Activated CD8-positive, alpha-beta T cell treated with anti-CD3 and anti-CD28 coated beads, Interleukin-2, amount 10 ng/mL, durations not matched to agents 7 days and 5 days (primary cell): ENCODE data around the gene NTSR1. TPM values are rescaled to one million over a fixed set of nuclear protein-coding genes. Genes with fewer than 3 reads are reported as not detected.

Experiments
- ATAC-seq: fragments of 150-1000 bp; cut with Tn5 transposase; one replicate; pipeline ENCODE4 v1.10.0; 2021; ENCODE audit warnings: moderate library complexity
- CTCF ChIA-PET: fragments of 350-600 bp; sonication (Branson Sonifier 250); formaldehyde crosslinking; loops from one replicate; lab custom pipeline; 2021; ENCODE audit warnings: antibody characterized with exemption; lab: Charles Lee
- POLR2A ChIA-PET: fragments of 350-600 bp; sonication (Branson Sonifier 250); formaldehyde crosslinking; loops from one replicate; lab custom pipeline; 2021; ENCODE audit warnings: antibody characterized with exemption; lab: Charles Lee
- DNase-seq: peaks from one replicate; pipeline ENCODE4 v3.0.0-alpha.2; 2020
- H3K27ac Mint-ChIP-seq: one replicate; pipeline ENCODE4 v1.8.0; 2021; ENCODE audit warnings: mild to moderate bottlenecking, mixed read lengths
- H3K27me3 Mint-ChIP-seq: one replicate; pipeline ENCODE4 v1.8.0; 2021; ENCODE audit warnings: low read depth, mixed read lengths
- H3K36me3 Mint-ChIP-seq: one replicate; pipeline ENCODE4 v1.8.0; 2021; ENCODE audit warnings: low read depth, mixed read lengths
- H3K4me1 Mint-ChIP-seq: one replicate; pipeline ENCODE4 v1.8.0; 2021; ENCODE audit warnings: low read depth, mixed read lengths
- H3K4me3 Mint-ChIP-seq: one replicate; pipeline ENCODE4 v1.8.0; 2021; ENCODE audit warnings: mild to moderate bottlenecking, mixed read lengths
- H3K9me3 Mint-ChIP-seq: one replicate; pipeline ENCODE4 v1.8.0; 2022; ENCODE audit warnings: mixed read lengths; ENCODE audit not compliant: insufficient read depth
- total RNA-seq, 2 experiments: library from RNA; stranded (reverse); gene quantifications; one replicate each; pipeline ENCODE4 v1.2.3, GENCODE V29; 2021

NTSR1 gene
- total RNA-seq, 2 experiments from 2014 or later: 0.13 to 0.21 TPM

DNA sequence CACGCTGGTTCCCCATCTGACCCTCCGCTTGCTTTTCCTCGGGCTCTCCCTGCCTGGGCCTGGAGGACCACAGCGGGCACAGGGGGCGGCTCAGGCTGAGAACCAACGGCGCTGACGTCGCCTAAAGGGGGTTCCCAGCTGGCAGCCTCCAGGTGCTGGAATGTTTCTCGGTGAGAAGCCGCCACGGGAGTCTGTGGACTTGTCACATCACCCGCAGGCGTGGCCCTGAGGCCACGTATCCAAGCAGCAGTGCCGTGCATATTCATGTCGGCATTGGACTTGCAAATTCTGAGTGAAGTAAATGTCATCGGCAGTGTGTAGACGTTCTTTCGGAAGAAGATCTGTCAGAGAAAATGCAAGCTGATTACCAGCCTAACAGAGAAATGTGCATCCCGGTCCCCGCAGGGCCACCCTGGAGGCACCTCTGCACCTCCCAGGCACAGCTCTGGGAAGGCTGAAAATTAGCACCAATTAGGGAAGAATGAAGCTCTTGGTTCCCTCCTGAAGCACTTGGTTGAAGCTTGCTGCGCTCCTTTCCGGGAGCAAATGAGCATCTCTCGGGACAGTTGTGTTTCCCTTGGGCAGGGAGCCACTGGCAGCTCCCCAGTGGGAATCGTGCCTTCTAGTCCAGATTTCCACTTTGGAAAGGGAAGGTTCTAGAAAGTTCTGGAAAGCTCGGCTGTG, 24.3 kb downstream of the NTSR1 start:
- no peak for ATAC-seq
- peaks cover 52% of the 10 kb centered on the region for H3K4me1 Mint-ChIP-seq
- H3K9me3 Mint-ChIP-seq: no peaks in the 10 kb centered on the region
- CTCF ChIA-PET: no interaction called here
- H3K27me3 Mint-ChIP-seq: peaks cover 15% of the 10 kb centered on the region
- no peaks in the 10 kb centered on the region for H3K36me3 Mint-ChIP-seq
- no peak for DNase-seq
- POLR2A ChIA-PET: no interaction called here
- no peak overlapping the region for H3K4me3 Mint-ChIP-seq
- peak overlapping the region; percentile 45 for H3K27ac Mint-ChIP-seq

DNA sequence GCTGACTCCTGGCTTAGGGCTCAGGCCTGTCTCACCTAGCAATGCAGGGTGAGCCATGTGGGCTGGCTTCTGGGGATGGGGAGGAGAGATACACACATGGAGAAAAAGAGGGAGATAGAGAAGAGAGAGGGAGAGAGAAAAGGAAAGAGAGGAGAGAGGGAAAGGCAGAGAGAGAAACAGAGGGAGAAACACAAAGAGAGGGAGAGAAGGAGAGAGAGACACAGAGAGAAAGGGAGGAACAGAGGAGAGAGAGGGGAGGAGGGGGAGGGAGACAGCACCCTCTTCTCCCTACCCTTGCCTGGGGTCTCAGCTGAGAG, 24.8 kb downstream of the NTSR1 start:
- H3K9me3 Mint-ChIP-seq: no peaks in the 10 kb centered on the region
- ChIA-PET CTCF (no interaction called here), POLR2A (no interaction called here)
- peaks cover 15% of the 10 kb centered on the region for H3K27me3 Mint-ChIP-seq
- H3K27ac Mint-ChIP-seq: peak overlapping the region; percentile 45
- H3K36me3 Mint-ChIP-seq: no peaks in the 10 kb centered on the region
- H3K4me3 Mint-ChIP-seq: no peak overlapping the region
- DNase-seq (no peak), ATAC-seq (no peak)
- peaks cover 50% of the 10 kb centered on the region for H3K4me1 Mint-ChIP-seq

DNA sequence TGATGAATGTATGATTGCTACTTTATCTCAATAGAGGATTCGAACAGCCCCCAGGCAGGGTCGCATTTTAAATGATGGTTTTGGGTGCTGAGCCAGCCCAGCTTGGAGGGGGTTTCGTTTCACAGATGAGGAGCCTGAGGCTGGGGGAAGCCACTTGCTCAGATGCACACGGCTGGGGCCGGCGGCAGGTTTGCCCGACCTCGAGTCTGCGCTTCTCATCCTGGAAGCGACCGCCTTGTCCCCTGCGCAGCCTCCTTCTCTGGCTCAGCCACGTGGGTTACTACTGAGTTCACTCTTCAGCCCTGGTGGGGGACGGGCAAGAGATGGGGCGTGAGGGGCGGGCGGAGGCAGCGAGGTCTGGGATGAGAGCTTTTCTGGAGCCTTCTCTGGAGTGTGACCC, 25.3 kb downstream of the NTSR1 start:
- Mint-ChIP-seq H3K36me3 (no peaks in the 10 kb centered on the region), H3K4me3 (no peak overlapping the region), H3K4me1 (peaks cover 50% of the 10 kb centered on the region), H3K9me3 (no peaks in the 10 kb centered on the region), H3K27ac (no peak overlapping the region), H3K27me3 (peaks cover 14% of the 10 kb centered on the region)
- POLR2A ChIA-PET: no interaction called here
- ATAC-seq: no peak
- DNase-seq: no peak
- CTCF ChIA-PET: no interaction called here

- peaks cover 49% of the 10 kb centered on the region for H3K4me1 Mint-ChIP-seq
- no peaks in the 10 kb centered on the region for H3K36me3 Mint-ChIP-seq
- ChIA-PET CTCF (interaction anchor here (1.2 kb wide), 1 partner anchor 118 kb away, joined by 3 read pairs; no protein-coding TSS in a partner anchor), POLR2A (no interaction called here)
- no peak overlapping the region for H3K27ac Mint-ChIP-seq
- ATAC-seq (no peak), DNase-seq (no peak)
- H3K9me3 Mint-ChIP-seq: no peaks in the 10 kb centered on the region
- no peak overlapping the region for H3K4me3 Mint-ChIP-seq
- peaks cover 10% of the 10 kb centered on the region for H3K27me3 Mint-ChIP-seq
Observed at GRCh38 chr20:62734326-62734725, 25.7 kb downstream of the NTSR1 start.

- Mint-ChIP-seq H3K9me3 (no peaks in the 10 kb centered on the region), H3K36me3 (no peaks in the 10 kb centered on the region), H3K4me1 (peaks cover 55% of the 10 kb centered on the region), H3K27ac (peak overlapping the region; percentile 63), H3K4me3 (no peak overlapping the region), H3K27me3 (peaks cover 9% of the 10 kb centered on the region)
- ATAC-seq (no peak), DNase-seq (no peak)
- POLR2A ChIA-PET: no interaction called here
- CTCF ChIA-PET: interaction anchor here (1.2 kb wide), 1 partner anchor 119 kb away, joined by 3 read pairs; no protein-coding TSS in a partner anchor
Observed at GRCh38 chr20:62734881-62735280, 26.2 kb downstream of the NTSR1 start.

DNA sequence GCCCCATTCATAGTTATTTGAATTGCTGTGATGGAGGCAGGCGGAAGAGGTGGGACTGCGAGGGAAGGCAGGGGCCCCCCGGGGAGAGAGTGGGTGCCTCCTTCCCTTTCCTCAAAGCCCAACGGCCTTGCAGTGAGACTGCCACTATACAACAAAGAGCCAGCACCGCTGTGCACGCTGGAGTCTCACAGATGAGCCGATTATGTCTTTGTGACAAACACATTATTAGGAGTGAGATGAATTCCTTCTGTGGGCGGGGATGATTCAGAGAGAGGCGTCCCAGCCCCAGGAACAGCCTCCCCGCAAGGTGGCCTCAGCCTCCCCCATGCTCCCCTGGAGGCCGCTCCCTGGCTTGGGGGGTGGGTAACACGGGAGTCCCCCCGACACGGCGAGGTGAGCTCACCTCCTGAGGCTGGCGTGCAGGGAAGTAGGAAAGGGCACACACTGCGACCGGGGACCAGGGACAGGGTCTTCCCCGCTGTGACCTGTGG, 26.7 kb downstream of the NTSR1 start:
- Mint-ChIP-seq H3K27me3 (peaks cover 5% of the 10 kb centered on the region), H3K4me3 (no peak overlapping the region), H3K9me3 (no peaks in the 10 kb centered on the region), H3K36me3 (no peaks in the 10 kb centered on the region), H3K27ac (peak overlapping the region; percentile 63), H3K4me1 (peaks cover 60% of the 10 kb centered on the region)
- no peak for ATAC-seq
- no peak for DNase-seq
- POLR2A ChIA-PET: no interaction called here
- CTCF ChIA-PET: interaction anchor here (1.2 kb wide), 1 partner anchor 119 kb away, joined by 3 read pairs; no protein-coding TSS in a partner anchor

DNA sequence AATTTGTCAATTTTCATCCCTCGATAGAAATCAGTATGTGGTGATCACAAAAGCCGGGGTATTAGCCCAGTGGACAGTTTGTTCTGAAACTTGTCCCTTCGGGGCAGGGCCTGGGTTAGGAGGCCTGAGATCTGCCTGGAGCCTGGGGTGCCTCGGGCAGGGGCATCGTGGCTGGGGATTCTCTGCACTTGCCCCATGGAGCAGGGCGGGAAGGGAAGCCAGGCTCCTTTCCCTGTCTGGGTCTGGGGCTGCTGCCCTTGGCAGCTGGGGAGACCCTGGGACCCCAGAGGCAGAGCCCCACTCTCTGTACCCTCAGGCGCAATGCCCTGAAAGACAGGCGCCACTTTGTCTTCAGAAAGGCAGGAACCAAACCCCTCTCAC, 27.4 kb downstream of the NTSR1 start:
- H3K27ac Mint-ChIP-seq: no peak overlapping the region
- POLR2A ChIA-PET: no interaction called here
- DNase-seq (no peak), ATAC-seq (no peak)
- CTCF ChIA-PET: no interaction called here
- H3K4me1 Mint-ChIP-seq: peaks cover 64% of the 10 kb centered on the region
- no peak overlapping the region for H3K4me3 Mint-ChIP-seq
- no peaks in the 10 kb centered on the region for H3K36me3 Mint-ChIP-seq
- H3K9me3 Mint-ChIP-seq: no peaks in the 10 kb centered on the region
- H3K27me3 Mint-ChIP-seq: no peaks in the 10 kb centered on the region

DNA sequence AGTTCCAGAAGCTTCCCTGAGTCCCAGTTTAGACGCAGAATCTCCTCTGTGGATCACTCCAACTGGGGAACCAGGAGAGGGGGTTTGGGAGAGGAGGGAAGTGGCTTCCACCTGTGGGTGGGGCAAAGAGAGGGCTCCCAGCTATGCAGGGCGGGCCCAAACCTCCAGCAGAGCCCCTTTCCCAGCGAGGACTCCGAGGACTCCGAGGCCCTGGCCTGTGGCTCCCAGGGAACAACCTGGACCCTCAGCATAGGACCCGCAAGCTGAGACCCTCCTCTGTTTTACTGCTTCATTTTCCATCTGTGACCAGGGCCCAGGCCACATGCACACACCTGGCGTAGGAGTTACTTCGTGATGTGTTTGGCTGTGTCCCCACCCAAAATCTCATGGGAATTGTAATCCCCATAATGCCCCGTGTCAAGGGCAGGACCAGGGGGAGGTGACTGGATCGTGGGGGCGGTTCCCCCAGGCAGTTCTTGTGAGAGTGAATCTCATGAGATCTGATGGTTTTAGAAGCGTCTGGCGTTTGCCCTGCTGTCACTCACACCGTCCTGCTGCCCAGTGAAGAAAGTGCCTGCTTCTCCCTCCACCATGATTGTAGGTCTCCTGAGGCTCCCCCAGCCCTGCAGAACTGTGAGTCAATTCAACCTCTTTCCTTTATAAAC, 27.9 kb downstream of the NTSR1 start:
- DNase-seq (no peak), ATAC-seq (no peak)
- H3K36me3 Mint-ChIP-seq: no peaks in the 10 kb centered on the region
- H3K4me1 Mint-ChIP-seq: peaks cover 68% of the 10 kb centered on the region
- H3K4me3 Mint-ChIP-seq: no peak overlapping the region
- POLR2A ChIA-PET: no interaction called here
- CTCF ChIA-PET: no interaction called here
- H3K9me3 Mint-ChIP-seq: no peaks in the 10 kb centered on the region
- no peaks in the 10 kb centered on the region for H3K27me3 Mint-ChIP-seq
- H3K27ac Mint-ChIP-seq: peak overlapping the region; percentile 12

- CTCF ChIA-PET: no interaction called here
- no peaks in the 10 kb centered on the region for H3K27me3 Mint-ChIP-seq
- POLR2A ChIA-PET: no interaction called here
- no peaks in the 10 kb centered on the region for H3K36me3 Mint-ChIP-seq
- no peaks in the 10 kb centered on the region for H3K9me3 Mint-ChIP-seq
- no peak for ATAC-seq
- H3K27ac Mint-ChIP-seq: no peak overlapping the region
- no peak overlapping the region for H3K4me3 Mint-ChIP-seq
- no peak for DNase-seq
- peaks cover 70% of the 10 kb centered on the region for H3K4me1 Mint-ChIP-seq
Observed at GRCh38 chr20:62737271-62737811, 28.7 kb downstream of the NTSR1 start.

DNA sequence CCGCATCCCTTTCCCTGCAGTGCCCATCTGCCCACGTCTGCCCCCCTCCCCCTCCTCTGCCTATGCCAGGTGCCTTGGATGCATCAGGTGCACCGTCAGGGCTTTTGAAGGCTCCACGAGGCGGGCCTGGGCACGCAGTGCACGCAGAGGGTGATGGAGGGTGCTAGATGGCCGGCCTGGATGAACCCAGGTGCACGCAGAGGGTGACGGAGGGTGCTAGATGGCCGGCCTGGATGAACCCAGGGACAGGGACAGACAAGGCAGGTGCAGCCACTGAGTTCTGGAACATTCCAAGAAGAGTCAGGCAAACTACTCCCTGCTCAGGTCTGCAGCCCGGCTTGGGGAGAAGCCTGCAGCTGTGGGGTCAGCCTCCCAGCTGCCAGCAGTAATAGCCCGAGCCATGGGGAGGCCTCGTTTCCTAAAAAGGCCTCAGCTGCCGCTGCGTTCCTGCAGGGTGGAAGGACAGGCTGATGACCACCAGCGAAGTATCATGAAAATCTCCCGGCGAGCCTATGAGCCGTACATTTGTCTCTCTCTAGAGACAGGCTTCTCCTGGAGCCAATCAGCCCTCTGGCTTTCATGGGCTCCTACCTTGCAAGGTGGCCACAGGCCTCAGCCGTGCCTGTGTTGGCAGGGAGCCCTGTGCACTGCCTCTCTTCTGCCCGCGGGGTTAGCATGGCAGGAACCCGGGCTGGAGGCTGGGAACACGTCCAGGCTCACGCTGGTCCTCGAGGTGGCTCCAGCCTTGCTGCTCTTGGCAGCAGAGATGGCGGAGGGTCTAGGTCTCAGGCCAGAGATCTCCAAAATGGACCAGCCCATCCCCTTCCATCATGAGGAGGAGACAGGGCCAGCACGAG, 29.6 kb downstream of the NTSR1 start:
- Mint-ChIP-seq H3K4me3 (no peak overlapping the region), H3K36me3 (no peaks in the 10 kb centered on the region), H3K4me1 (peaks cover 62% of the 10 kb centered on the region), H3K9me3 (no peaks in the 10 kb centered on the region), H3K27ac (peak overlapping the region; percentile 95), H3K27me3 (no peaks in the 10 kb centered on the region)
- POLR2A ChIA-PET: no interaction called here
- CTCF ChIA-PET: no interaction called here
- ATAC-seq (no peak), DNase-seq (no peak)

DNA sequence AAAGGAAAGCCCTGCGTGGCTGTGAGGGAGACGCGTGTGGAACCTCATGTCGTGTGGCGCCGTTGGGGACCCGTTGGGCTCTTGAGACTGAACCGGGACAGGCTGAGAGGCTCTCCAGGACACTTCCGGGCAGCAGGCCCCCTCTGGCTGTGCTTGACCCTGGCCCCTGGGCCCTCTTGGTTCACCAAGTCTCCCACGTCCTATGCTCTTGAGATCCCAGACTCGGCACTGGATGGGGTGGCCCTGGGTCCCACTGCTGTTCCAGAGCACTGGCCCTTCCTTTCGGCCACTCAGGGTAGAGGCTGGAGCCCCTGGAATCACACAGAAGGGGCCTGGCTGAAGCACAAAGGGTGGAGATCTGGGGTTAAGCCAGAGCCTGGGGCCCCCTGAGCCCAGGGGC, 30.4 kb downstream of the NTSR1 start:
- ATAC-seq: no peak
- ChIA-PET POLR2A (interaction anchor here (1.0 to 1.8 kb wide), 2 partner anchors 10 to 88 kb away, joined by 4 to 7 read pairs; no protein-coding TSS in a partner anchor), CTCF (no interaction called here)
- Mint-ChIP-seq H3K36me3 (no peaks in the 10 kb centered on the region), H3K4me3 (peak overlapping the region; percentile 67), H3K27ac (peak overlapping the region; percentile 95), H3K4me1 (peaks cover 64% of the 10 kb centered on the region), H3K27me3 (no peaks in the 10 kb centered on the region), H3K9me3 (no peaks in the 10 kb centered on the region)
- no peak for DNase-seq
